ENCODE measurements around the gene AJAP1.

The AJAP1 gene

DNA sequence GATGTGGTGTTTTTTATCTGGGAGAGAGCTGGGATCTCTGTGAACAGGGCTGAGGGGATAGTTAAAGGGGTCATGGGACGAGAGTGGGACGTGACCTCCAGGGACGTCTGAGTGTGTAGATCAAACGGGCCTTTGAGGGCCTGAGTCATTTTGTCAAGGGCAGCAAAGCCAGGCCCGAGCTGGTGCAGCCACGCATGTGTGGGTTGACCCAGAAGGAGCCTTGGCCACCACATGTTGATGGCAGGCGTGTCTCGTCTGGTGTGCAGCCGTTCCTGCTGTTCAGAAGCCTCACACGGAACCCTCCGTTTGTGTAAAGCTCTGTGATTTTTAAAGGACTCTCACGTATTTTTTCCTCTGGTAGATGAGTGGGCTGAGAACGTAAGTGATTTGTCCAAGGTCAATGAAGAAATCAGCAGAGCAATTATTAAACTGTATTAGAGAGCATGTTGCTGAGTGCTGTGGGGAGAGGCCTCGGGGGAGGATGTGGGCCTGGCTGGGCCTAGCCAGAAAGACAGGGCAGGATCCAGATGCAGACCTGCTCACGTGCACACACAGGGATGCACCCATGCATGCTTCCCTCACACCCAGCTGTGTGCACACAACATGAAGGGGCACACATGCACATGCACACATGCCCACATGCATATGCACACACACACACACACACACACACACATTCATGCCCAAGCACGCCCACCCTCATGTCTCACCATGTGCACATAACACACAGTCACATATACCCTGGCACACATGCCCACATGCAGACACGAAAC, 89.8 kb downstream of the AJAP1 start:
- peak; percentile 49 for DNase-seq

DNA sequence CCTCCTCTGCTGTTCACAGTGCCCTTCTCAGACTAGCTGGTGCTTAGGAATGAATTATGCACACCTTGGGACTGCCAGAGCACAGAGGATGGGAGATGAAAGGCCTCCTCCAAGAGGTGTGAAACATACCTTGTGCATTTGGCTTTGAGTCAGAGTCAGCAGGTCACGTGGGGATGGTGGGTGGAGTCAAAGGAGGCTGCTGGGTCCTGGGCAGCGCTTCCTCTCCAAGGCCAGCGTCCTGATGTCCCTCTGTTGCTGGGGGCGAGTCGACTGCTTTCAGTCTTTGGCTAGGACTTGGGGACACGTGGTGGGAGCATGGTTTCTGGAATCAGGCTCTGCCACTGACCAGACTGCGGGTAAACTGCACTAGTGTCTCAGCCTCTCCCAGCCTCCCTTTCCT, 91.2 kb downstream of the AJAP1 start:
- DNase-seq = no peak

DNA sequence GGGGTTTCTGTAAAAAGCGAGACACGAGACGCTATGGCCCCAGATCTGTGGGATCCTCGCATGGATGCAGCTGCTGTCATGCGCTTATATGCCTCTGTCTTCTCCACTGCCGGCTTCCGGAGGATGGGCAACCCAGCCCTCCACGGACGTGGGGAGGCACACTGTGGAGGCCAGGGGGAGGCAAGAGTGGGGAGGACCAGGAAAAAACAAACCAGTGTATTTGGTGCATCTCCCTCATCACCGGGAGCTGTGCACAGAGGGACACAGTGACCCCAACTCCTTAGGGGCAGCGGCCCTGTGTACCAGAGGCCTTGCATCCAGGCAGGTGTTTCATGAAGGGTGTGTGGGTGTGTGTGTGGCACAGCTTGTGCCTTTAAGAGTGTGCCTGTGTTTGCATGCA, 95.0 kb downstream of the AJAP1 start:
- no peak for DNase-seq

DNA sequence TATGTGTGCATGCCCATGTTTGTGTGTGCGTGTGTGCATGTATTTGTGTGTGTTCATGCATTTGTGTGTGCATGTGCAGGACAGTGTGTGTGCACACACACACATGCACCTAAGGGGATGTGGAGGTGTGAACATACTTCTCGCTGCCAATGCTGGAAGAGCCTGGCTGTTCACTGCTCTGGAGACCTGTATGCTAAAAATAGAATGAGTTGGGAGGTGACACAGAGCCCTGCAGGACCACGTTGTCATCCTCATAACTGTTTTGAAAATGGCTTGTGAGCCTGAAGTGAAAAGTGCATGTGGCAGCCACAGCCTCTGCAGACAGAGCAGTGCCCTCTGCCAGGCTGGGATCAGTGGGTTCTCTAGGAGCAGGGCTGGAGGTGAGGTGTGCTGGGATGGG, 95.8 kb downstream of the AJAP1 start:
- no peak for DNase-seq

DNA sequence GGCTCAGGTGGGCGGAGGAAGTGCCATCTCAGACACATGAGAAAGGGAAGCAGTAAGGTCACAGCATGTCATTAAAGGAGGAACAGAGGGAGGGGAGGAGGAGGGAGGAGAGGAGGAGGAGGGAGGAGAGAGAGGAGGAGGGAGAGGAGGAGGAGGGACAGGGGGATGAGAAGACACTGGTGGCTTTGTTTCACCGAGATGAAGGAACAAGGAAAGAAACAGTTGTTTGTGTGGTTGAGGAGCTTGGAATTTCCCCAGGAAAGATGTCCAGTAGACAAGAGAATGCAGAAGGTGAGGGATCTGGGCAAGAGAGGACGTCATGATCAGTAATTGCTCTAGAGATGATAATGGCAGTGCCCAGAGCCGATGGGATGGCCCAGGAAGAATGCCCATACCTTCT, 97.7 kb downstream of the AJAP1 start:
- DNase-seq = no peak

DNA sequence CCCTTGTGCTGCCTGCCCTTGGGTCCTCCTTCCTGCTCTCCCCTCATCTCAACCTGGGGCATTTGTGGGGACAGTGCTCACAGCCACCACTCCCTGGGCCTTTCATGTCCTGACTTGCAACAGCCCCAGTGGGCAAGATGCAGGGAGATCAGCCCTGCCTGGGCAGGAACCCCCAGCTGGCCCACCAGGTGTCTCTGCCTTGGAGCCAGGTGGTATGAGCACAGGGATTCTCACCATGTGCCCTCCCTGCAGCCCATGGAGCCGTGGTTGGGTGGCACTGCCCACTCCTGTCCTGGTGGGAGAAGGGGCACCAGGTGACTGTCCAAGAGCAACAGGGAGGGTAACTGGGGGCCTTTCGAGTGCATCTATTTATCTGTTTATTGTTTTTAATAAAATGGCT, 100.4 kb downstream of the AJAP1 start:
- no peak for DNase-seq

DNA sequence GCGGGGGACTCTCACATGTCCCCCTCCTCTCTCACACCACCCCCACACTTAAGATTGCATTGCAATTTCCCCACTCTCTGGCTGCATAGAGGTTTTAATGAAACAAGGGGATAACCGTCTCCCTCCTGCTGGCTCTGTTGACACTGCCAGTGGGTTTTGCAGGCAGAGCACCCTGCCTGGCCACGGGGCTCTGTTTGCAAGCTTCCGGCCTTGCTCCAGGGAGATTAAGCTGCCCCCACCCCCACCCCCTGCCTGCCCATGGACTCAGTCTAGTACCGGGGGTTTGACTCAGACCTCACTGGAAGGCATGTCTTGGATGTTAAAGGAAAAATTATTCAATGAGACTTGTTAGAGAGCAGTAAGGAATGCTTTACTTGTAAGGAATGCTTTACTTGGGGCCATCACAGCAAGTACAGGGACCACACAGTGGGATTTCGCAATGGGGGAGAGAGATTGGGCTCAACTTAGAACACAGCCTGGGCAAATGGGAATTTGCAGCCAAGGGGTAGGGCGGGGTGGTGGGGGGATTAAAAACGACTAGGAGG, 101.0 kb downstream of the AJAP1 start:
- DNase-seq = no peak

DNA sequence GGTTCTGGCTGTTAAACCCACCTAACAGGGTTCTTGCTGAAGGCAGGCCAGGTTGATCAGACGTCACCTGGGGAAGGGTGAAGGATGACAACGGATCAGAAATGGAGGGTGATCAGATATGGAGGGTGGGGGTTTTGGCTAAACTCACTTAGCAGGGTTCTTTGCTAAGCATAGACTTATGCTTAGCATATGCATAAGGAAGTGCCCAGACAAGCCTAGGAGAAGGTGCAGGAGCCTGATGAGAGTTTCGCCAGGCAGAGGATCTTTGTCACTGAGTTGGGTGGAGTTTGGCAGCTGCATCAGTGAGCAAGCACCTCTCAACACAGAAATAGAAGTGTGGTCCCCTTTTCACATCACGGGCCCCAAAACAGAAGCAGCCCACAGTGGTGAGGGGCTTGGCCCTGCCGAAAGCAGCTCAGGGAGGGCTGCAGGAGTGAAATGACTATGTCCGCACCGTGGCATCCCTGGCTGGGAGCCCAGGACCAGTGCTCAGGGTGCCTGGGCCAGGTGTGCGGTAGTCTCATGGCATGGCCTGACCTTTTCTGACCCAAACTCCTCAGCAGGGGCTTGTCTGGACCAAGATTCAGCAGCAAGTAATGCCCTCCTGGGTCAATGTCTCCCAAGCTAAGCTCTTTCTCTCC, 101.6 kb downstream of the AJAP1 start:
- DNase-seq = no peak

DNA sequence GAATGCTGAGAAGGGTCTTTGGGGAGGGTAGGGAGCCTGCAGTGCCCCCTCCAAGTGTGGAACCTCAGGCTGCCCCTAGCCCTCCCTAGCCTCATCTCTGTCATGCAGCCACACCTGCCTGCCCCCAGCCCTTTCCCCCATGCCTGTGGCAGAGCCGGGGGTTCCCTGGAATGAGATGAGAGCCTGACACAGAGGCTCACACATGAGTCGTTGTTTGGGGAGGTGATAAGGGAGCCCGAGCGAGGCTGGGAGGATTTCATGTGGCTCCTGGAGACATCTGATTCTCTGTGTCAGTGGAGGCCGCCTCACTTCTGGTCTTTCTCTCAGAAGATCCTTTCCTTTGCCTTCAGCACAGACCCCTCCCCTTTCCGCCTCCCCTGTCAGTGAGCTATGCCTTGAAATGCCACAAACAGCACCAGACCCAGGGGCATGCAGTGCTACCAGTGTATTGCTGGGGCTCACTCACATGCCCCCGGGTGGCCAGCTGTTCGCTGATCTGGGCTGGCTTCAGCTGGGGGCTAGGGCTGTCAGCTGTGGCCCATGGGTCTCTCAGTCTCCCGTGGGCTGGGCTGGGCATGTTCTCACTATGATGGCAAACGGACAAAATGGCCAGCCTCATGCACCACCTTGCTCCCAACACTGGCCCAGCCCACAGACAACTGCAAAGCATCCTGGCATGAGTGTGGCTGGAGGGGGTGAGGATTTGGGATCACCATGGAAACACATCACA, 102.6 kb downstream of the AJAP1 start:
- DNase-seq = no peak

DNA sequence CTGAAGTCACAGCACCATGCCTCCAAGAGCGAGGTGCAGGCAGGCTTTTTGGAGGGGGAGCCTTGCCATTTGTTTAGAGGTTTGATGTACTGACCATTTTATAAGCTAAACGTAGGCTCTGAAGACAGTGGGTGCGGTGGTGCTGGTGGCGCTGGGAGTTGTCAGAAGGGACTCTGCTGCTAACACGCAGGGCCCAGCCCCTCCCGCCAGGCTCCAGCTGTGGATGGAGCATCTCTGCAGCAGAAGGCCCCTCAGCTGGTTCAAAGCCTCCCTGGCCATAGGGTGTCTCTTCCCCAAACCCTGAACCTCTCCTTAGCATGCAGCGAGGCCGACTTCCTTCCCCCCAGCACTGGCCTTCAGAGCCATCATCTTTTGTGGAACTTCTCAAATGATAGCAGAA, 105.3 kb downstream of the AJAP1 start:
- DNase-seq = no peak

DNA sequence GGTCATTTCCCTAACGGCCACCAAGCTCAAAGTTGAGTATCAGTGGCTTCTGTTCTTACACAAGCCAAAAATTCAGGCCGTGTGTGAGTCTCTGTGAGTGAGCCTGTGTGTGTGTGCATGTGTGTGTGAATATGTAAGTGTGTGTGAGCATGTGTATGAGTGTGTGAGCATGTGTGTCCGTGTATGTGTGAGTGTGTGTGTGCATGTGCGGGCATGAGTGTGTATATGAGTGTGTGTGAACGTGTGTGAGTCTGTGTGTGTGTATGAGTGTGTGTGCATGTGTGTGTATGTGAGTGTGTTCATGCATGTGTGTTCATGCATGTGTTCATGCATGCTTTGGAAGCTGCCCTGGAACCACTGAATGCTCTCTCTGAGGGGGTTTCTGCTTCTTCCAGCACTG, 105.7 kb downstream of the AJAP1 start:
- no peak for DNase-seq

DNA sequence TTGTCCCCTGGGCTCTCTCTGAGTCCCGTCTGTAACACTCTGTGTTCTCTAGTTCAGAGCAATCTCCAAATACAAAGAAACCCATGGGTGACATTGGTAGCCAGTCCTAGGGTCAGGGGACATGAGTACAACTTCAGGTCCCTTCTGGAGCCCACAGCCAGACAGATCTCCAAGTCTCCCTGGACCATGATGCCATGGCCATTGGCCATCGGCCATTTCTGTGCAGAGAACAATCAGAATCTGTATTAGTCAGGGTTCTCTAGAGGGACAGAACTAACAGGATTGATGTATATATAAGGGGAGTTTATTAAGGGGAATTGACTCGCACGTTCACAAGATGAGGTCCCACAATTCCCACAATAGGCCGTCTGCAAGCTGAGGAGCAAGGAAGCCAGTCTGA, 106.9 kb downstream of the AJAP1 start:
- DNase-seq = no peak

DNA sequence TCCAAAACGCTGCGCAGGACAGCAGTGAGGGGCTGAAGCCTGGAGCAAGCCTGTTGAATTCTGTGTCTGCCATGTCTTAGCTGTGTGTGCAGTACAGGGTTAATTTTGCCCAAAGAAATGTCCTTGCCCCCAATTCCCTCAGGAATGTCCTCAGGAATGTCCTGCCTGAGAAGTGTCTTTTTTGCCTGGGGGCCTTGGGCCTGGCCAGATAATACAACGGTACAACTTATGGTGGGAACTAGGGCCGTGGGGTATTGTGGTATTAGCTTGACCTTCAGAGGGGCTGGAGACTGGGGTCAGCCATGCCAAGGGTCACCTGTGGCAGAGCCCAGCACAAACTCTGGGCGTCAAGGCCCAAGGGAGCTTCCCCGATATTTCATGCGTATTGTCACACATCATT, 107.7 kb downstream of the AJAP1 start:
- DNase-seq = no peak

DNA sequence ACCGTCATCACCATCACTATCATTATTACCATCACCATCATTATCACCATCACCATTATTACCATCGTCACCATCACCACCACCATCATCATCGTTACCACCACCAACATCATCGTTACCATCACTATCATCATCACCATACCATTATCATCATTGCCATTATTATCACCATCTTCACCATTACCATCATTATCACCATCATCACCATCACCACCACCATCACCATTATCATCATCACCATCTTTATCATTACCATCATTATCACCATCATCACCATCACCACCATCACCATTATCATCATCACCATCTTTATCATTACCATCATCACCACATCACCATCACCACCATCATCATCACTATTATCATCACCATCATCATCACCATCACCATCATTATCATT, 112.9 kb downstream of the AJAP1 start:
- no peak for DNase-seq

DNA sequence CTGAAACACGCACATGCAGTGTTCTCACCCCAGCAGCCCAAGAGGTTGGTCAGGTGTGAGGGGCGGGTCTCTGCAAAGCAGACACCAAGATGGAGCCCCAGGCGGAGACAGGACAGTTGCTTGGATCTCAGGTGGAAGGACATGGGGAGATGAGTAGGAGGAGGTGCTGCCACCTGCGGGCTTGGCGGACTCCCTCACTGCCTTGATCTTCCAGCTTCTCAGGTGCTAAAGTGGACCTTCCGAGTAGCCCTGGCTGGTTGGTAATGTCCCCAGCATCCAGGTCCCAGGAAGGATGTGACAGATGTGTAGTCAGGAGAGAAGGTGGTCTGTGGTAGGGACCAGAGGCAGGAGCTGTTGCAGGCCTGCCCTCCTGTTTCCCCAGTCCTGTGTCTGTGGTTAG, 114.1 kb downstream of the AJAP1 start:
- DNase-seq = no peak

DNA sequence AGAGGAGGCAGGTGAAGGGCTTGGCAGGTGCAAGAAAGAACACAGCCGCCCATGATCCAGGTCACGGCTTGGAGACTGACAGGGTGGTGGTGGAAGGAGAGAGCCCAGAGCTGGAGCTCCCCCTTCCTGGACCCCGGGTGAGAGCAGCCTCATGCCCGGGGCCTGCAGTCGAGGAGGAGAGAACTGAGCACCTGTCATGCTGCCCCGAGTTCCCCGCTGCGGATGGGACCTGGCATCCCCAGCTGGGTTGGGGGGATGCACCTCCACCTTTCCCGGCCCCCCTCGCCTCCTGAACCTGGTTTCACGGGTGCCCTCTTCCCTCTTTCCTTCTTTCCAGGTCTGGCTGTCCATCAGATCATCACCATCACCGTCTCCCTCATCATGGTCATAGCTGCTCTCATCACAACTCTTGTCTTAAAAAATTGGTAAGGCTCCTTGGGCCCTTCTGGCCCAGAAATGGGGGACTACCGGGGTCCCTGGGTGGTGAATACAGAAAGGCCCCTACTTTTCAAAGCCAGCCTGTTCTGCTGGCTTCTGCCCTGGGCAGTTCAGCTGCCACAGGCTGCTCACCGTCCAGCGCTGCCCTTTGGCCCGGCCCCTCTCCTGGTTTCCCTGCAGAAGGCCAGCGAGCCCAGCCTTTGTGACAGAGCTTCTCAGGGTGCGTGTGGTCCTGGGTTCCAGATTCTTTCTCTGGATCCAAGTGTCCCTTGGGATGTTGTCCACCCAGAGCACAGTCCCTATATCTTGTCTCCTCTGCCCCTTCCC, 115.3 kb downstream of the AJAP1 start:
- no peak for DNase-seq

DNA sequence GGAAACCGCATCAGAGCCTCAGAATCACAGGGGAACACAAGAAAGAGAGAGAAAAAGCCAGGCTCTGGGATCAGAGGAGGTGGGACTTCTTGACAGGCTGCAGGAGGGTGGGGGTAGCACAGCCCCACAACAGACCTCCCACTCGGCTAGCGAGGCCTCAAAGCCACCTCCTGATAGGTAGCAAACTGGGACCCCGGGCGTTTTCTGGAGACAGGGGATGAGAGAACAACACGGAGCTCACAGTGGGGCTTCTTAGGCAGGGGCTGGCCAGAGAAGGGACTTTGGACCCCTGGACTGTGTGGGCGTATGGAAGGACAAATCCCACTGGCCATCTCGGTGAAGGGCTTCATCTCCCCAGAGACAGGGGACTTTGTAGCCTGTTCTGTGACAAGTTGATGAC, 116.3 kb downstream of the AJAP1 start:
- DNase-seq = no peak

DNA sequence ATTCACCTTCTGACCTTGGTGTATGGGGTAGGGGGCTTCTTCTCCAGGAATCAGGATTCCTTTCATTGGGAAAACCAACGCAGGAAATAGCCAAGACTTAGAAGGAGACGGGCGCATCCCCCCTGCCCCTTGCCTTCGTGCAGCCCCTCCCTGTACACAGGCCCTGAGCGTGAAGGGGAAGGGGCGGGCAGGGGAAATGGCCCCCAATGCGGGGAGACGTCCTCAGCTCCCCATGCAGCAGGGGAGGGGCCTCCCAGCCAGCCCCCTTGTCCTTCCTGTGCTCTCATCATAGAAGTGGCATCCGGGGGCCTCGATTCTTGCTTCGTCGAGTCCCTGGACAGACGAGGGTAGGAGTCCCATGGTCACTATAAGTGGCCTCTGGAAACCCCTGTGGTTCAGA, 116.9 kb downstream of the AJAP1 start:
- no peak for DNase-seq

DNA sequence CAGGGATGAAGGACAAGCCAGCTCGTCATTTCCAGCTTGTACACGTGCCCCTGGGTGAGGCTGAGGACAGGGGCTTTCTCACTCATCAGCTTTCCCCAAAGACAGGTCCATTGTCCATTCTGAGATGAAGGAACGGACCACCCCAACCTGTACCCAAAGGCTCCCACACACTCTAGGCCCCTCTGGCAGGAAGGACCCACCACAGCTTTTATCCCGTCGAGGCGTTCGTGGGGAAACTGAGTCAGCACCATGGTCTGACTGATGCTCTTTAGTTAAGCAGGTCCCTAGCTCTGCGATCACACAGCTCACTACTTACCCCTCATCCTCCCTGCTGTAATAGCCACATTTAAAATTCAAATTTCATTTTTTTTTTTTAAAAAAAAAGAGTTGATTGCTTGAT, 117.3 kb downstream of the AJAP1 start:
- DNase-seq = no peak

DNA sequence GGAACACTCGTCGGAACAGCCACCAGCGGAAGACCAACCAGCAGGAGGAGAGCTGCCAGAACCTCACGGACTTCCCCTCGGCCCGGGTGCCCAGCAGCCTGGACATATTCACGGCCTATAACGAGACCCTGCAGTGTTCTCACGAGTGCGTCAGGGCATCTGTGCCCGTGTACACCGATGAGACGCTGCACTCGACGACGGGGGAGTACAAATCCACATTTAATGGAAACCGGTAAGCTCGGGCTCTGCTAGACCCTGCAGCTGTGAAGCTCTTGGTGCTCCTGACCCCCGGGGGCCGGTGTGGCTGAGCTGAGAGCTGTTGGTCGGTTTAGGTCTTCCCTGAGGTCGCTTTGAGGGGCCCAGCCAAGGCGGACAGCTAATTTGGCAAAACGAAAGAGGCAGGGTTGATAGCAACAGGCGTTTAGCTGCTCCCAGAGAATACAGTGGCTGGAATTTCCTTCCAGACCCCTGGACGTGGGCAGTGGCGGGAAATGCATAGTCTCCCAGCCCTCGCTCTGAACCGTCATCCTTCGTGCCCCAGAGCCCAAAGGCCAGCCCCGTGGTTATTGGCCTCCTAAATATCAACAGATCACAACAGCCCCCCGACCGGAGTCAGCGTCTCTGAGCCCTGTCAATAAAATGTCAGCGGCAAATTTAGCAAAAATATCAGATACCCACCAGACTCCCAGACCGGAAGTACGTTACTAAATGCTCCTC, 118.0 kb downstream of the AJAP1 start:
- DNase-seq = no peak

DNA sequence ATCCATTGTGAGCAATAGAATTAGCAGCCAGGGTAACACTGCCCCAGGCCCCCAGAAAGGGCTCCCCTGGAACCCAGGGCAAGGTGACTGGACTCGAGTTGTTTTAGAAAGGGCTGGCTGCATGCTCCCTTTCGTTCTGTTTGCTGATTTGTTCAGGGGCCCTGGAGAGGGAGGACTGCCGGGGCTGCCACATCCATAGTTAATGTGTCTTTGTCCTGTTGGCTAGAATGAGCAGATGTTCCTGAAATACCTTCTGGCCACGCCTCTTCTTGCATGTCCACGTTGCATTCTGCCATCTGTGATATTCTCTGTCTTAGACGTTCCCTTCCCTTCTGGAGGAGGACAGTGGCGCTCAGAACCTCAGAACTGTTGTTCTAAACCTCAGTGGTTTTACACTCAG, 118.8 kb downstream of the AJAP1 start:
- no peak for DNase-seq

DNA sequence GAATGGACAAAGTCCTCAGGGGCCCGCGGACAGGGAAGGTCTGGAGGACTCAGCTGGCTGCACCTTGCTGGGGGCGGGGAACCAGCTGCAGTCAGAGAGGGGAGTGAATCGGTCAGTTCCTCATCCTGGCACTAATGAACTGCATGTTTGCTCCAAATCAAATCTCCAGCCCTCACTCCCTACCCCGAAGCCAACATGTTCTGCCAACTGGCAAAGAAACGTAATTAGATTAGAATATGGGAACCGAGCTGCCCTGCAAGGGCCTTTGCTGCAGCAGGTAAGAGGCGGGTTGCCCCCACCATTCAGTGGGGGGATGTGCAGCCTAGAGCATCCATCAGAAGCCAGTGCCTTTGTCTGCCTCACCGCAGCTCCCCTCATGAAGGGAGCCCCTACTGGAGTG, 121.1 kb downstream of the AJAP1 start:
- DNase-seq = no peak

DNA sequence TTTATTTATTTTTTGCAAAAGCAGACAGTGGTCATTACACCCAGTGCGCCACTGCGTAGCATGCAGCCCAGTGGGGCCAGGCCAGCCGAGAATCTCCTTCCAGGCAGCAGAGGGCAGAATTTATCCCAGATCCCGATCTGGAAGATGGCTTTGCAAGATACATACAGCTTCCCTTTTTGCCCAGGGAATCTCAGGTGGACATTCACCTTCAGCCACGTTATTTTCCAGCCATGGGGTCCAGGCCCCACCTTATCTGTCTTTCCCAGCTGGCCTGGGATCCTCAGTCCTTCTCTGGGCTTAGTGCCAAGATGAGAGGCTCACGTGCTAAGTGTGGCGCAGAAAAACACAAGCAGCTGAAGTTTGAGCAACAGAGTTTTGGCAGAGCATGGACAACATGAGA, 123.6 kb downstream of the AJAP1 start:
- no peak for DNase-seq

All from retina (tissue), 1 donor.